Body of pancreas (tissue), 4 donors: ENCODE results near the gene HTR1D. TPM values are rescaled to one million over a fixed set of nuclear protein-coding genes. Genes with fewer than 3 reads are reported as not detected.
"Not testable (repeated sequence)": the region's sequence is repeated elsewhere in the genome, so short reads cannot be mapped to it uniquely, and the experiment has no call there.

Experiments
- ATAC-seq: fragments of 150-250 bp; one replicate; pipeline ENCODE4 v1.9.1; 2016
- DNase-seq, 4 donors: peaks; one replicate each; pipeline ENCODE4 v3.0.0-alpha.2; 2019
- H3K27ac ChIP-seq, 4 donors: fragments of 200-600 bp; sonication (generic); 1 replicate in 3 of 4; 2 replicates in 1 of 4; pipeline versions ENCODE4 v1.5.1 to v1.6.1; 2016 to 2019; ENCODE audit warnings: mild to moderate bottlenecking in 1 of 4, mixed read lengths in 1 of 4, moderate library complexity in 1 of 4
- H3K27me3 ChIP-seq, 2 donors: fragments of 200-600 bp; sonication (generic); one replicate each; pipeline ENCODE4 v1.6.0; 2016; ENCODE audit warnings: mild to moderate bottlenecking in 1 of 2
- H3K36me3 ChIP-seq, 2 donors: fragments of 200-600 bp; sonication (generic); replicated peaks in 1 of 2; 2 replicates each; pipeline ENCODE4 v1.5.1; 2016; ENCODE audit warnings: low read depth in 2 of 2; ENCODE audit not compliant: insufficient read depth in 1 of 2
- H3K4me1 ChIP-seq: fragments of 200-600 bp; sonication (generic); one replicate; pipeline ENCODE4 v1.6.0; 2016
- H3K4me3 ChIP-seq, 2 donors: fragments of 200-600 bp; sonication (generic); 1 replicate in 1 of 2; 2 replicates in 1 of 2; pipeline ENCODE4 v1.5.1; 2016 to 2019
- H3K9me3 ChIP-seq, 3 donors: fragments of 200-600 bp; sonication (generic); 1 replicate in 2 of 3; 2 replicates in 1 of 3; pipeline ENCODE4 v1.5.1; 2016
- POLR2A ChIP-seq, 3 donors: fragments of 450-650 bp; IDR thresholded peaks; one replicate each; pipeline ENCODE4 v1.6.1; 2016; ENCODE audit warnings: antibody characterized with exemption in 3 of 3, mild to moderate bottlenecking in 2 of 3
- WGBS, 2 donors: methylation state at CpG; one replicate each; pipeline ENCODE4 v1.1.5; 2017; 5-methylcytosine and 5-hydroxymethylcytosine counted together
- intact Hi-C: fragments of 100-400 bp; cut with DNase I; formaldehyde crosslinking; loops from one replicate; pipeline ENCODE4 v1.15.1; 2023
- total RNA-seq, 2 donors: library from RNA; depleted of rRNA; stranded (reverse); fragments of >200 nt; gene quantifications; one replicate each; pipeline ENCODE4 v1.1.0, GENCODE V29; 2016
- TF ChIP-seq, protein P1 (sequence below), 7 experiments: fragments of 450-650 bp in 4 of 7; fragments of 200-600 bp in 3 of 7; sonication (generic) in 3 of 7; IDR thresholded peaks; one replicate each; pipeline ENCODE4 v1.5.1; 2016 to 2019; ENCODE audit warnings: antibody characterized with exemption in 7 of 7

HTR1D gene
- total RNA-seq, 2 donors from 2014 or later = not detected

DNA sequence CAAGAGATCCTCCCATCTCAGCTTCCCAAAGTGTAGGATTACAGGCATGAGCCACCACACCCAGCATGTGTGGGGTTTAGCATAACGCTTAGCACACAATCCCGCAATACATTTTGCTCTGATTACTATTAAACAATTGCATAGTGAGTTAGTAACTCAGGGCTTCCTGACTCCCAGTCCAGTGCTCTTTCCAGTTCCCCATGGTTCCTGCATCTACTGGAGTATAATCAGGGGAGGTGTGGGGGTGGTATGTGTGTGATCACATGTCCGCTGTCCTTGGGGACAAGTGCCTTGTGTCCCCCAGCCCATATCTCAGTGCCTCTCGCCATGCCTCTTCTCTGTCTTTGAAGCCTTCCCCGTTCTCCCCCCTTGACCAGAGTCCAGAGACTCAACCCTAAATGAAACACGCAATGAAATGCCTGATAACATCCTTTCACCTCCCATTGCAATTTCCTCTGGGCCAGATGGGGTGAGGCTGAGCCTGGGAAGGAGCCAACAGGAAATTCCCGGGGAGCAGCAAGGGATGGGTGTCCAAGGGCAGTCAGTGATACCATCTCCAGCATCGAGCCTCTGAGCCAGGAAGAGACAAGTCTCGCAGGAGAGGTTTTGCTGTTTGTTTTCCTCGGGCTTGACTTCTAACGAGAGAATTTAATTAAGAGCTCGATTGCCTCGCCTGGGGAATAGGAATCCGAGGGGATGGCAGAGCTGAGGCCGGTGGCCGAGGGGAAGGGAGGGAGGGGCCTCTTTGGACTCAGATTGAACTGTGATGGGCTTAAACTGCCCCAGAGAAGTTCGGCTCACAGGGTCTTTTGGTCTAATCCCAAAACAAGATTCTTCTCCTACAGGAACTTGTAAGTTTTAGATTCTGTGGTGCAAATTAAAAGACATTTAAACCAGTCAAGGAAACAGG lies 7.7 kb upstream of the HTR1D start:
- Histone ChIP-seq H3K27ac (no peak overlapping the region), H3K4me1 (no peaks in the 10 kb centered on the region), H3K9me3 (no peaks in the 10 kb centered on the region), H3K36me3 (no peaks in the 10 kb centered on the region), H3K27me3 (no peaks in the 10 kb centered on the region), H3K4me3 (no peak overlapping the region)
- no peak for TF ChIP-seq POLR2A (IDR thresholded peaks at IDR 0.05)
- TF ChIP-seq, protein P1, sequence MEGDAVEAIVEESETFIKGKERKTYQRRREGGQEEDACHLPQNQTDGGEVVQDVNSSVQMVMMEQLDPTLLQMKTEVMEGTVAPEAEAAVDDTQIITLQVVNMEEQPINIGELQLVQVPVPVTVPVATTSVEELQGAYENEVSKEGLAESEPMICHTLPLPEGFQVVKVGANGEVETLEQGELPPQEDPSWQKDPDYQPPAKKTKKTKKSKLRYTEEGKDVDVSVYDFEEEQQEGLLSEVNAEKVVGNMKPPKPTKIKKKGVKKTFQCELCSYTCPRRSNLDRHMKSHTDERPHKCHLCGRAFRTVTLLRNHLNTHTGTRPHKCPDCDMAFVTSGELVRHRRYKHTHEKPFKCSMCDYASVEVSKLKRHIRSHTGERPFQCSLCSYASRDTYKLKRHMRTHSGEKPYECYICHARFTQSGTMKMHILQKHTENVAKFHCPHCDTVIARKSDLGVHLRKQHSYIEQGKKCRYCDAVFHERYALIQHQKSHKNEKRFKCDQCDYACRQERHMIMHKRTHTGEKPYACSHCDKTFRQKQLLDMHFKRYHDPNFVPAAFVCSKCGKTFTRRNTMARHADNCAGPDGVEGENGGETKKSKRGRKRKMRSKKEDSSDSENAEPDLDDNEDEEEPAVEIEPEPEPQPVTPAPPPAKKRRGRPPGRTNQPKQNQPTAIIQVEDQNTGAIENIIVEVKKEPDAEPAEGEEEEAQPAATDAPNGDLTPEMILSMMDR (IDR thresholded peaks at IDR 0.05) = no peak
- DNase-seq (no peak), ATAC-seq (no peak)
- WGBS, 2 donors = 36 to 41% methylated on average over 17 of the region's 17 CpGs
- intact Hi-C loops = no loop called here

DNA sequence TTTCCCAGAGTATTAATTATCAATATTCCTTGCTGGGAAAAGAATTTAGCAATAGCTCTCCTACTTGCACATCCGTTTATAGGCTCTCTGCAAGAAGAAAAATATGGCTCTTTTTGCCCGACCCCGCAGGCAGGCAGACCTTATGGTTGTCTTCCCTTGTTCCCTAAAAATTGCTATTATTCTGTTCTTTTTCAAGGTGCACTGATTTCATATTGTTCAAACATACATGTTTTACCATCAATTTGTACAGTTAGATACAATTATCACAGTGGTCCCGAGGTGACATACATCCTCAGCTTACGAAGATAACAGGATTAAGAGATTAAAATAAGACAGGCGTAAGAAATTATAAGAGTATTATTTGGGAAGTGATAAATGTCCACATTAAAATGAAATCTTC lies 6.7 kb upstream of the HTR1D start:
- H3K4me1 ChIP-seq, H3K27ac ChIP-seq, H3K36me3 ChIP-seq, DNase-seq, H3K27me3 ChIP-seq, ATAC-seq, H3K4me3 ChIP-seq, H3K9me3 ChIP-seq, intact Hi-C loops: not testable (repeated sequence)
- WGBS, 2 donors = 73 to 82% methylated on average over 6 of the region's 6 CpGs

DNA sequence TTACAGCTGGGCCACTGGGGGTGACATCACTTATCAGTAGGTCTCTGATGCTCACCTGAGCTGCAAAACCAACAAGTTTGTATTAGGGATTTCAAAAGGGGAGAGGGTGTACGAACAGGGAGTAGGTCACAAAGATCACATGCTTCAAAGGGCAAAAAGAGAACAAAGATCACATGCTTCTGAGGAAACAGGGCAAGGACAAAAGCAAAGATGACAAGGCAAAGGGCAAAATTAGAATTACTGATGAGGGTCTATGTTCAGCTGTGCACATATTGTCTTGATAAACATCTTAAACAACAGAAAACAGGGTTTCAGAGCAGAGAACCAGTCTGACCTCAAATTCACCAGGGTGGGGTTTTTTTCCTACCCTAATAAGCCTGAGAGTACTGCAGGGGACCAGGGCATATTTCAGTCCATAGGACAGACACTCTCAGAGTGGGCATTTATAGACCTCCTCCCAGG lies 6.2 kb upstream of the HTR1D start:
- H3K36me3 ChIP-seq, H3K27ac ChIP-seq, ATAC-seq, H3K4me3 ChIP-seq, DNase-seq, H3K27me3 ChIP-seq, H3K9me3 ChIP-seq, H3K4me1 ChIP-seq, intact Hi-C loops: not testable (repeated sequence)
- WGBS, 2 donors = 71 to 85% methylated on average over 1 of the region's 1 CpG

- Histone ChIP-seq H3K4me3 (no peak overlapping the region), H3K4me1 (peaks cover under 1% of the 10 kb centered on the region), H3K27ac (no peak overlapping the region), H3K36me3 (no peaks in the 10 kb centered on the region), H3K9me3 (no peaks in the 10 kb centered on the region), H3K27me3 (peaks cover 0 to under 1% of the 10 kb centered on the region in 2 donors)
- intact Hi-C loops = no loop called here
- DNase-seq (no peak), ATAC-seq (no peak)
- TF ChIP-seq POLR2A (IDR thresholded peaks at IDR 0.05) = no peak
- TF ChIP-seq, protein P1 (IDR thresholded peaks at IDR 0.05) = no peak
- 79 to 81% methylated on average over 3 of the region's 3 CpGs for WGBS, 2 donors
Observed at GRCh38 chr1:23222742-23223141, 5.4 kb upstream of the HTR1D start.

GRCh38 chr1:23222331-23222730 lies 5.0 kb upstream of the HTR1D start:
- Histone ChIP-seq H3K4me3 (no peak overlapping the region), H3K9me3 (no peaks in the 10 kb centered on the region), H3K27ac (no peak overlapping the region), H3K36me3 (no peaks in the 10 kb centered on the region), H3K4me1 (peaks cover 5% of the 10 kb centered on the region), H3K27me3 (peaks cover 0 to 5% of the 10 kb centered on the region in 2 donors)
- TF ChIP-seq, protein P1 (IDR thresholded peaks at IDR 0.05) = no peak
- no peak for TF ChIP-seq POLR2A (IDR thresholded peaks at IDR 0.05)
- WGBS, 2 donors = 81 to 91% methylated on average over 2 of the region's 2 CpGs
- intact Hi-C loops = no loop called here
- DNase-seq = no peak
- no peak for ATAC-seq
